Vagina (tissue), 2 donors: ENCODE results near the gene MEOX1. TPM values are rescaled to one million over a fixed set of nuclear protein-coding genes. Genes with fewer than 3 reads are reported as not detected.

Source experiments
- DNase-seq, 2 donors: peaks; one replicate each; pipeline ENCODE4 v3.0.0-alpha.2; 2017; ENCODE audit errors: extremely low spot score in 2 of 2
- H3K27ac ChIP-seq: fragments of 200-600 bp; sonication (generic); one replicate; pipeline ENCODE4 v1.5.1; 2019
- H3K27me3 ChIP-seq: fragments of 200-600 bp; sonication (generic); one replicate; pipeline ENCODE4 v1.5.1; 2019
- H3K36me3 ChIP-seq, 2 donors: fragments of 200-600 bp; sonication (generic); one replicate each; pipeline ENCODE4 v1.5.1; 2017 to 2019
- H3K4me1 ChIP-seq: fragments of 200-600 bp; sonication (generic); one replicate; pipeline ENCODE4 v1.5.1; 2019
- H3K4me3 ChIP-seq, 2 donors: fragments of 200-600 bp; sonication (generic); 1 replicate in 1 of 2; 2 replicates in 1 of 2; pipeline ENCODE4 v1.5.1; 2016 to 2019
- H3K9me3 ChIP-seq: fragments of 200-600 bp; sonication (generic); one replicate; pipeline ENCODE4 v1.5.1; 2019
- CTCF ChIP-seq, 3 experiments: fragments of 450-650 bp in 2 of 3; fragments of 200-600 bp in 1 of 3; sonication (generic) in 1 of 3; IDR thresholded peaks; one replicate each; pipeline ENCODE4 v1.5.1; 2017 to 2019; ENCODE audit warnings: antibody characterized with exemption in 3 of 3, mild to moderate bottlenecking in 2 of 3, moderate library complexity in 2 of 3
- POLR2A ChIP-seq, 2 donors: fragments of 450-650 bp; IDR thresholded peaks; one replicate each; pipeline ENCODE4 v1.6.1; 2017; ENCODE audit warnings: antibody characterized with exemption in 2 of 2, mild to moderate bottlenecking in 2 of 2, moderate library complexity in 2 of 2
- POLR2AphosphoS5 ChIP-seq, 2 donors: sonication (generic); formaldehyde crosslinking; IDR thresholded peaks; one replicate each; pipeline ENCODE4 v1.9.0; 2017; ENCODE audit warnings: antibody characterized with exemption in 2 of 2, mild to moderate bottlenecking in 2 of 2, low read depth in 1 of 2; ENCODE audit not compliant: insufficient read depth in 1 of 2
- intact Hi-C: fragments of 100-400 bp; cut with DNase I; formaldehyde crosslinking; loops from one replicate; pipeline ENCODE4 v1.15.1; 2023
- total RNA-seq: library from RNA; depleted of rRNA; stranded (reverse); fragments of >200 nt; gene quantifications from one replicate; pipeline ENCODE4 v1.2.3, GENCODE V29; 2016

MEOX1 gene
- total RNA-seq, 1 donor from 2014 or later = 4.7 TPM

- TF ChIP-seq CTCF (IDR thresholded peaks at IDR 0.05) (no peak), POLR2AphosphoS5 (IDR thresholded peaks at IDR 0.05; ENCODE audit: insufficient read depth in 1 of 2, low read depth in 1 of 2) (peak in 1 of 2 donors; percentile 21), POLR2A (IDR thresholded peaks at IDR 0.05) (no peak)
- no peak for DNase-seq
- Histone ChIP-seq H3K4me3 (no peak overlapping the region), H3K27me3 (no peaks in the 10 kb centered on the region), H3K9me3 (no peaks in the 10 kb centered on the region), H3K4me1 (no peaks in the 10 kb centered on the region), H3K27ac (no peak overlapping the region), H3K36me3 (no peaks in the 10 kb centered on the region)
- intact Hi-C loops = no loop called here
Measured at GRCh38 chr17:43615330-43616028, 46.2 kb downstream of the MEOX1 start.

- intact Hi-C loops = no loop called here
- TF ChIP-seq POLR2AphosphoS5 (IDR thresholded peaks at IDR 0.05; ENCODE audit: insufficient read depth in 1 of 2, low read depth in 1 of 2) (no peak), CTCF (IDR thresholded peaks at IDR 0.05) (no peak), POLR2A (IDR thresholded peaks at IDR 0.05) (no peak)
Measured at GRCh38 chr17:43614561-43614960, 47.2 kb downstream of the MEOX1 start.

DNA sequence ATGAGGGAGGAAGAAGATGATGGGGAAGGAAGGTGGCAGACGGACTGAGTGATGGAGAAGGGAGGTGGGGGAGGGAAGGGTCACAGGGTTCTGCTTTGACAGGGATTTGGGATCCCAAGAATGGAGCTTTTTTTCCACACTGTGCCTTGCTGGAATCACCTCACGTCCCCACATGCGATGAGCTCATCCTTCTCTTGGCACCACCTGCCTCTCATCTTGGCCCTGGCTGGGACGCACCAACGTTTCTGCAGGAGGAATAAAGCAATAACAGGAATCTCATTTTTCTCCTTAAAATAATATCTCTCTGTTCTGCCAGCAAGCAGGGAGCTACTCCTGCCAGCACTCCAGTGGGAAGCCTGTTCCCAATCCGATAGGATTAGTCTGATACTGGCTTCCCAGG, 47.8 kb downstream of the MEOX1 start:
- no peaks in the 10 kb centered on the region for H3K4me1 ChIP-seq
- no peak overlapping the region for H3K27ac ChIP-seq
- H3K36me3 ChIP-seq = no peaks in the 10 kb centered on the region
- TF ChIP-seq CTCF (IDR thresholded peaks at IDR 0.05) = no peak
- TF ChIP-seq POLR2AphosphoS5 (IDR thresholded peaks at IDR 0.05; ENCODE audit: insufficient read depth in 1 of 2, low read depth in 1 of 2) = no peak
- TF ChIP-seq POLR2A (IDR thresholded peaks at IDR 0.05) = no peak
- no peaks in the 10 kb centered on the region for H3K9me3 ChIP-seq
- intact Hi-C loops = no loop called here
- no peaks in the 10 kb centered on the region for H3K27me3 ChIP-seq
- no peak overlapping the region for H3K4me3 ChIP-seq
- DNase-seq = no peak

More at GRCh38 chr17:43614561-43614960, 47.2 kb downstream of the MEOX1 start:
- Histone ChIP-seq H3K27me3 (no peaks in the 10 kb centered on the region), H3K27ac (no peak overlapping the region), H3K4me1 (no peaks in the 10 kb centered on the region), H3K4me3 (no peak overlapping the region), H3K9me3 (no peaks in the 10 kb centered on the region), H3K36me3 (no peaks in the 10 kb centered on the region)
- DNase-seq = no peak

DNA sequence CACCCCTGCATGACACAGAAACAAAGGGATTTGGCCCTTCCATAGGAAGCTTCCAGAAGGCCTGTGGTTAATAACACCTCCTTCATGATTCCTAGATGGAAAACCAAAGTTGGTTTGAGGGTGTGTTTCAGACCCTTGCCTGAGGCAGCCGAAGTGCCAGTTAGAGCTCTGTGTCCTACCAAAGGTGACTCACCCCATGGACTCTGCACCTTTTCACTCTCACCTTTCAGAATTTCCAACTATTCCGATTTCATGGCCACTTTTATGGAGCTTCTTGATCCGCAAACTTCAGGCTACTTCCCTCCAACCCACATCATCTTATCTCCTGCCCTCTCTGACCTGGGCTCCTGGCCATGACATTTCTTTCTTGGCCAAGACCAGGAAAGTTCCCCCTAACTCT, 49.2 kb downstream of the MEOX1 start:
- Histone ChIP-seq H3K9me3 (no peaks in the 10 kb centered on the region), H3K27me3 (no peaks in the 10 kb centered on the region), H3K27ac (no peak overlapping the region), H3K4me1 (no peaks in the 10 kb centered on the region), H3K36me3 (no peaks in the 10 kb centered on the region), H3K4me3 (no peak overlapping the region)
- intact Hi-C loops = no loop called here
- no peak for DNase-seq
- no peak for TF ChIP-seq POLR2A (IDR thresholded peaks at IDR 0.05)
- no peak for TF ChIP-seq POLR2AphosphoS5 (IDR thresholded peaks at IDR 0.05; ENCODE audit: insufficient read depth in 1 of 2, low read depth in 1 of 2)
- no peak for TF ChIP-seq CTCF (IDR thresholded peaks at IDR 0.05)

DNA sequence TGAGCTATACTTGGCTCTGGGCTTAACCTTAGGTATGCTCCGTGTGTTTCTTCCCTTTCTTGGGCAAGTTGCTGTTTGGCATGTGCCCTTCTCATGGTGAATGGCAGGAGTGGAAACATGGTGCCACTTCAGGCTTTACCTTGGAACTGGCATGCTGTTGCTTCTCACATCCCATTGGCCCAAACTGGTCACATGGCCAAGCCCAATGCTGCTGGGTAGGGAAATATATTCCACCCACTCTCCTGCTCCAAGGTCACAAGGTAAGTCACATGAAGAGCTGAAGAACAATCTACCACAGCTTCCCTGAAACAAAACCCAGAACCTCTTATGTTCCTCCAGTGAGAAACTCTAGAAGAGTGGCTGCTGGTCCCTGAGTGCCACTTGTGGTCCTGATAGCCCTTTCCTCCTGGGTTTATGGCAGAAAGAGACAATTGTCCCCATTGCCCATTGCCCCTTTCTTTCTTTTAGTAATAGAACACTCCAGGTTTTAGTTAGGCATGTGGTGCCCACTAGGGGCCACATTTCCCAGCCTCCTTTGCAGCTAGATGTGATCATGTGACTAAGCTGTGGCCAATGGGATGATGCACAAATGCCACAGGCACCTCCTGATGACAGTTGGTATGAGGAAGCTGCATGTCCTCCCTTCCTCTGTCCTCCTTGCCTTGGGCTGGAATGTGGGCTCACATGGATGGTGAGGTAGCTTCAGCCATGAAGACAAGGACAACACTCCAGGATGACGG, 50.3 kb downstream of the MEOX1 start:
- Histone ChIP-seq H3K27ac (no peak overlapping the region), H3K27me3 (no peaks in the 10 kb centered on the region), H3K9me3 (no peaks in the 10 kb centered on the region), H3K36me3 (no peaks in the 10 kb centered on the region), H3K4me3 (no peak overlapping the region), H3K4me1 (no peaks in the 10 kb centered on the region)
- no peak for DNase-seq
- TF ChIP-seq POLR2AphosphoS5 (IDR thresholded peaks at IDR 0.05; ENCODE audit: insufficient read depth in 1 of 2, low read depth in 1 of 2) = no peak
- no peak for TF ChIP-seq POLR2A (IDR thresholded peaks at IDR 0.05)
- intact Hi-C loops = no loop called here
